HEK293 (cell line): Measurements from ENCODE around the gene CFP.

Experiments used
- EGR2 ChIP-seq: fragments of 450-650 bp; formaldehyde crosslinking; IDR thresholded peaks from 2 replicates; pipeline ENCODE4 v1.5.1; 2016; ENCODE audit warnings: low read depth, missing biosample characterization, missing genetic modification characterization
- GFI1B ChIP-seq: fragments of 450-650 bp; formaldehyde crosslinking; IDR thresholded peaks from 2 replicates; pipeline ENCODE4 v1.5.1; 2016; ENCODE audit warnings: missing biosample characterization, missing genetic modification characterization
- GLIS2 ChIP-seq: fragments of 450-650 bp; formaldehyde crosslinking; IDR thresholded peaks from 2 replicates; pipeline ENCODE4 v1.5.1; 2016; ENCODE audit warnings: missing biosample characterization, missing genetic modification characterization
- IKZF3 ChIP-seq: fragments of 450-650 bp; IDR thresholded peaks from 2 replicates; pipeline ENCODE4 v1.5.0; 2018; ENCODE audit warnings: missing biosample characterization, mild to moderate bottlenecking, missing genetic modification characterization, moderate library complexity
- KLF1 ChIP-seq: fragments of 450-650 bp; formaldehyde crosslinking; IDR thresholded peaks from 2 replicates; pipeline ENCODE4 v1.5.1; 2016; ENCODE audit warnings: missing biosample characterization, missing genetic modification characterization
- SCRT1 ChIP-seq: fragments of 450-650 bp; formaldehyde crosslinking; IDR thresholded peaks from 2 replicates; pipeline ENCODE4 v1.5.1; 2016; ENCODE audit warnings: missing biosample characterization, missing genetic modification characterization, borderline replicate concordance
- TCF7L2 ChIP-seq: IDR thresholded peaks from 2 replicates; pipeline ENCODE4 v1.6.1; 2011; ENCODE audit warnings: low read depth, mild to moderate bottlenecking, inconsistent platforms, low read length, moderate library complexity, borderline replicate concordance
- ZBTB26 ChIP-seq: fragments of 450-650 bp; formaldehyde crosslinking; optimal IDR thresholded peaks from 2 replicates; pipeline ENCODE3; 2016; ENCODE audit warnings: missing biosample characterization, mild to moderate bottlenecking, missing genetic modification characterization
- ZBTB8A ChIP-seq: fragments of 450-650 bp; formaldehyde crosslinking; IDR thresholded peaks from 2 replicates; pipeline ENCODE4 v1.5.1; 2016; ENCODE audit warnings: missing biosample characterization, missing genetic modification characterization
- ZNF138 ChIP-seq: fragments of 450-650 bp; formaldehyde crosslinking; IDR thresholded peaks from 2 replicates; pipeline ENCODE4 v1.5.1; 2016; ENCODE audit warnings: missing biosample characterization, missing genetic modification characterization, borderline replicate concordance
- ZNF266 ChIP-seq: fragments of 450-650 bp; formaldehyde crosslinking; IDR thresholded peaks from 2 replicates; pipeline ENCODE4 v1.5.1; 2016; ENCODE audit warnings: missing biosample characterization, missing genetic modification characterization, low read depth
- ZNF274 ChIP-seq, 2 experiments: fragments of 200-500 bp in 1 of 2; fragments of 450-650 bp in 1 of 2; sonication (Bioruptor generic) in 1 of 2; formaldehyde crosslinking in 1 of 2; IDR thresholded peaks; 2 replicates each; pipeline versions ENCODE4 v1.5.1 to v1.6.1; 2014 to 2016; ENCODE audit warnings: borderline replicate concordance in 1 of 2, inconsistent platforms in 1 of 2, low read length in 1 of 2, missing biosample characterization in 1 of 2, missing genetic modification characterization in 1 of 2
- ZNF302 ChIP-seq: fragments of 450-650 bp; formaldehyde crosslinking; IDR thresholded peaks from 2 replicates; pipeline ENCODE4 v1.5.1; 2016; ENCODE audit warnings: missing biosample characterization, missing genetic modification characterization, low read depth
- ZNF311 ChIP-seq: fragments of 450-650 bp; formaldehyde crosslinking; IDR thresholded peaks from 2 replicates; pipeline ENCODE4 v1.5.1; 2017; ENCODE audit warnings: missing biosample characterization, missing genetic modification characterization, borderline replicate concordance
- ZNF350 ChIP-seq: fragments of 450-650 bp; formaldehyde crosslinking; IDR thresholded peaks from 2 replicates; pipeline ENCODE4 v1.5.0; 2017; ENCODE audit warnings: missing biosample characterization, mild to moderate bottlenecking, missing genetic modification characterization
- ZNF37A ChIP-seq: fragments of 450-650 bp; IDR thresholded peaks from 2 replicates; pipeline ENCODE4 v1.5.1; 2018; ENCODE audit warnings: missing biosample characterization, missing genetic modification characterization
- ZNF404 ChIP-seq: fragments of 450-650 bp; formaldehyde crosslinking; IDR thresholded peaks from 2 replicates; pipeline ENCODE4 v1.5.1; 2017; ENCODE audit warnings: missing biosample characterization, missing genetic modification characterization
- ZNF544 ChIP-seq: fragments of 450-650 bp; formaldehyde crosslinking; IDR thresholded peaks from 2 replicates; pipeline ENCODE4 v1.5.0; 2017; ENCODE audit warnings: missing biosample characterization, missing genetic modification characterization
- ZNF549 ChIP-seq: fragments of 450-650 bp; IDR thresholded peaks from 2 replicates; pipeline ENCODE4 v1.5.1; 2018; ENCODE audit warnings: missing biosample characterization, missing genetic modification characterization, mild to moderate bottlenecking, inconsistent platforms, moderate library complexity
- ZNF629 ChIP-seq: fragments of 450-650 bp; formaldehyde crosslinking; IDR thresholded peaks from 2 replicates; pipeline ENCODE4 v1.5.1; 2017; ENCODE audit warnings: missing biosample characterization, missing genetic modification characterization
- ZNF791 ChIP-seq: fragments of 450-650 bp; formaldehyde crosslinking; IDR thresholded peaks from 2 replicates; pipeline ENCODE4 v1.5.1; 2016; ENCODE audit warnings: missing biosample characterization, missing genetic modification characterization
- ZSCAN30 ChIP-seq: fragments of 450-650 bp; IDR thresholded peaks from 2 replicates; pipeline ENCODE4 v1.5.1; 2018; ENCODE audit warnings: missing biosample characterization, mild to moderate bottlenecking, missing genetic modification characterization, moderate library complexity
- TF ChIP-seq, protein P1 (sequence below): fragments of 450-650 bp; formaldehyde crosslinking; IDR thresholded peaks from 2 replicates; pipeline ENCODE4 v1.5.1; 2016; ENCODE audit warnings: missing biosample characterization, missing genetic modification characterization, borderline replicate concordance
- TF ChIP-seq, protein P2 (sequence below): fragments of 450-650 bp; formaldehyde crosslinking; IDR thresholded peaks from 2 replicates; pipeline ENCODE4 v1.5.1; 2016; ENCODE audit warnings: missing biosample characterization, missing genetic modification characterization, borderline replicate concordance
- TF ChIP-seq, protein P3 (sequence below): fragments of 450-650 bp; formaldehyde crosslinking; IDR thresholded peaks from 2 replicates; pipeline ENCODE4 v1.5.1; 2016; ENCODE audit warnings: missing biosample characterization, missing genetic modification characterization
- TF ChIP-seq, protein P4 (sequence below): fragments of 450-650 bp; formaldehyde crosslinking; conservative IDR thresholded peaks from 2 replicates; pipeline ENCODE4 v1.5.1; 2016; ENCODE audit warnings: low read depth, missing biosample characterization, missing genetic modification characterization
- TF ChIP-seq, protein P5 (sequence below): fragments of 450-650 bp; formaldehyde crosslinking; IDR thresholded peaks from 2 replicates; pipeline ENCODE4 v1.5.1; 2017; ENCODE audit warnings: missing biosample characterization, missing genetic modification characterization

CFP gene

GRCh38 chrX:47623540-47624027 is 6.1 kb downstream of the CFP start (continued):
- TF ChIP-seq ZBTB26: peak; percentile 38
- TF ChIP-seq, protein P1, sequence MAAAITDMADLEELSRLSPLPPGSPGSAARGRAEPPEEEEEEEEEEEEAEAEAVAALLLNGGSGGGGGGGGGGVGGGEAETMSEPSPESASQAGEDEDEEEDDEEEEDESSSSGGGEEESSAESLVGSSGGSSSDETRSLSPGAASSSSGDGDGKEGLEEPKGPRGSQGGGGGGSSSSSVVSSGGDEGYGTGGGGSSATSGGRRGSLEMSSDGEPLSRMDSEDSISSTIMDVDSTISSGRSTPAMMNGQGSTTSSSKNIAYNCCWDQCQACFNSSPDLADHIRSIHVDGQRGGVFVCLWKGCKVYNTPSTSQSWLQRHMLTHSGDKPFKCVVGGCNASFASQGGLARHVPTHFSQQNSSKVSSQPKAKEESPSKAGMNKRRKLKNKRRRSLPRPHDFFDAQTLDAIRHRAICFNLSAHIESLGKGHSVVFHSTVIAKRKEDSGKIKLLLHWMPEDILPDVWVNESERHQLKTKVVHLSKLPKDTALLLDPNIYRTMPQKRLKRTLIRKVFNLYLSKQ (tag by site-specific recombination): no peak
- TF ChIP-seq SCRT1 (tag by site-specific recombination): no peak
- no peak for TF ChIP-seq ZNF404 (tag by site-specific recombination)
- TF ChIP-seq ZNF138 (tag by site-specific recombination): no peak
- TF ChIP-seq ZBTB8A (tag by site-specific recombination): no peak
- no peak for TF ChIP-seq ZNF302 (tag by site-specific recombination)
- TF ChIP-seq ZNF549 (tag by site-specific recombination): no peak
- TF ChIP-seq ZNF544: no peak
- no peak for TF ChIP-seq ZNF311 (tag by site-specific recombination)
- TF ChIP-seq ZNF629: no peak
- TF ChIP-seq ZNF274 (IDR thresholded peaks at IDR 0.05; ENCODE audit: low read length): no peak
- TF ChIP-seq ZNF274 (tag by site-specific recombination; IDR thresholded peaks at IDR 0.05; ENCODE audit: borderline replicate concordance): no peak
- TF ChIP-seq KLF1 (tag by site-specific recombination): 0 out of 2 replicates have a peak, but pooled peaks have one; percentile 41
- no peak for TF ChIP-seq ZNF350 (tag by site-specific recombination)
- TF ChIP-seq EGR2 (tag by site-specific recombination): peak; percentile 74
- TF ChIP-seq ZSCAN30 (tag by site-specific recombination): no peak
- TF ChIP-seq GLIS2: peak; percentile 92
- TF ChIP-seq ZNF266: no peak
- no peak for TF ChIP-seq ZNF791 (tag by site-specific recombination)
- peak; percentile 70 for TF ChIP-seq IKZF3 (tag by site-specific recombination)
- TF ChIP-seq, protein P2, sequence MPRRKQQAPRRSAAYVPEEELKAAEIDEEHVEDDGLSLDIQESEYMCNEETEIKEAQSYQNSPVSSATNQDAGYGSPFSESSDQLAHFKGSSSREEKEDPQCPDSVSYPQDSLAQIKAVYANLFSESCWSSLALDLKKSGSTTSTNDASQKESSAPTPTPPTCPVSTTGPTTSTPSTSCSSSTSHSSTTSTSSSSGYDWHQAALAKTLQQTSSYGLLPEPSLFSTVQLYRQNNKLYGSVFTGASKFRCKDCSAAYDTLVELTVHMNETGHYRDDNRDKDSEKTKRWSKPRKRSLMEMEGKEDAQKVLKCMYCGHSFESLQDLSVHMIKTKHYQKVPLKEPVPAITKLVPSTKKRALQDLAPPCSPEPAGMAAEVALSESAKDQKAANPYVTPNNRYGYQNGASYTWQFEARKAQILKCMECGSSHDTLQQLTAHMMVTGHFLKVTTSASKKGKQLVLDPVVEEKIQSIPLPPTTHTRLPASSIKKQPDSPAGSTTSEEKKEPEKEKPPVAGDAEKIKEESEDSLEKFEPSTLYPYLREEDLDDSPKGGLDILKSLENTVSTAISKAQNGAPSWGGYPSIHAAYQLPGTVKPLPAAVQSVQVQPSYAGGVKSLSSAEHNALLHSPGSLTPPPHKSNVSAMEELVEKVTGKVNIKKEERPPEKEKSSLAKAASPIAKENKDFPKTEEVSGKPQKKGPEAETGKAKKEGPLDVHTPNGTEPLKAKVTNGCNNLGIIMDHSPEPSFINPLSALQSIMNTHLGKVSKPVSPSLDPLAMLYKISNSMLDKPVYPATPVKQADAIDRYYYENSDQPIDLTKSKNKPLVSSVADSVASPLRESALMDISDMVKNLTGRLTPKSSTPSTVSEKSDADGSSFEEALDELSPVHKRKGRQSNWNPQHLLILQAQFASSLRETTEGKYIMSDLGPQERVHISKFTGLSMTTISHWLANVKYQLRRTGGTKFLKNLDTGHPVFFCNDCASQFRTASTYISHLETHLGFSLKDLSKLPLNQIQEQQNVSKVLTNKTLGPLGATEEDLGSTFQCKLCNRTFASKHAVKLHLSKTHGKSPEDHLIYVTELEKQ (tag by site-specific recombination): no peak
- TF ChIP-seq, protein P3, sequence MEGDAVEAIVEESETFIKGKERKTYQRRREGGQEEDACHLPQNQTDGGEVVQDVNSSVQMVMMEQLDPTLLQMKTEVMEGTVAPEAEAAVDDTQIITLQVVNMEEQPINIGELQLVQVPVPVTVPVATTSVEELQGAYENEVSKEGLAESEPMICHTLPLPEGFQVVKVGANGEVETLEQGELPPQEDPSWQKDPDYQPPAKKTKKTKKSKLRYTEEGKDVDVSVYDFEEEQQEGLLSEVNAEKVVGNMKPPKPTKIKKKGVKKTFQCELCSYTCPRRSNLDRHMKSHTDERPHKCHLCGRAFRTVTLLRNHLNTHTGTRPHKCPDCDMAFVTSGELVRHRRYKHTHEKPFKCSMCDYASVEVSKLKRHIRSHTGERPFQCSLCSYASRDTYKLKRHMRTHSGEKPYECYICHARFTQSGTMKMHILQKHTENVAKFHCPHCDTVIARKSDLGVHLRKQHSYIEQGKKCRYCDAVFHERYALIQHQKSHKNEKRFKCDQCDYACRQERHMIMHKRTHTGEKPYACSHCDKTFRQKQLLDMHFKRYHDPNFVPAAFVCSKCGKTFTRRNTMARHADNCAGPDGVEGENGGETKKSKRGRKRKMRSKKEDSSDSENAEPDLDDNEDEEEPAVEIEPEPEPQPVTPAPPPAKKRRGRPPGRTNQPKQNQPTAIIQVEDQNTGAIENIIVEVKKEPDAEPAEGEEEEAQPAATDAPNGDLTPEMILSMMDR (tag by site-specific recombination): no peak
- TF ChIP-seq, protein P4, sequence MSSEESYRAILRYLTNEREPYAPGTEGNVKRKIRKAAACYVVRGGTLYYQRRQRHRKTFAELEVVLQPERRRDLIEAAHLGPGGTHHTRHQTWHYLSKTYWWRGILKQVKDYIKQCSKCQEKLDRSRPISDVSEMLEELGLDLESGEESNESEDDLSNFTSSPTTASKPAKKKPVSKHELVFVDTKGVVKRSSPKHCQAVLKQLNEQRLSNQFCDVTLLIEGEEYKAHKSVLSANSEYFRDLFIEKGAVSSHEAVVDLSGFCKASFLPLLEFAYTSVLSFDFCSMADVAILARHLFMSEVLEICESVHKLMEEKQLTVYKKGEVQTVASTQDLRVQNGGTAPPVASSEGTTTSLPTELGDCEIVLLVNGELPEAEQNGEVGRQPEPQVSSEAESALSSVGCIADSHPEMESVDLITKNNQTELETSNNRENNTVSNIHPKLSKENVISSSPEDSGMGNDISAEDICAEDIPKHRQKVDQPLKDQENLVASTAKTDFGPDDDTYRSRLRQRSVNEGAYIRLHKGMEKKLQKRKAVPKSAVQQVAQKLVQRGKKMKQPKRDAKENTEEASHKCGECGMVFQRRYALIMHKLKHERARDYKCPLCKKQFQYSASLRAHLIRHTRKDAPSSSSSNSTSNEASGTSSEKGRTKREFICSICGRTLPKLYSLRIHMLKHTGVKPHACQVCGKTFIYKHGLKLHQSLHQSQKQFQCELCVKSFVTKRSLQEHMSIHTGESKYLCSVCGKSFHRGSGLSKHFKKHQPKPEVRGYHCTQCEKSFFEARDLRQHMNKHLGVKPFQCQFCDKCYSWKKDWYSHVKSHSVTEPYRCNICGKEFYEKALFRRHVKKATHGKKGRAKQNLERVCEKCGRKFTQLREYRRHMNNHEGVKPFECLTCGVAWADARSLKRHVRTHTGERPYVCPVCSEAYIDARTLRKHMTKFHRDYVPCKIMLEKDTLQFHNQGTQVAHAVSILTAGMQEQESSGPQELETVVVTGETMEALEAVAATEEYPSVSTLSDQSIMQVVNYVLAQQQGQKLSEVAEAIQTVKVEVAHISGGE (tag by site-specific recombination): no peak
- no peak for TF ChIP-seq ZNF37A (tag by site-specific recombination)
- TF ChIP-seq, protein P5, sequence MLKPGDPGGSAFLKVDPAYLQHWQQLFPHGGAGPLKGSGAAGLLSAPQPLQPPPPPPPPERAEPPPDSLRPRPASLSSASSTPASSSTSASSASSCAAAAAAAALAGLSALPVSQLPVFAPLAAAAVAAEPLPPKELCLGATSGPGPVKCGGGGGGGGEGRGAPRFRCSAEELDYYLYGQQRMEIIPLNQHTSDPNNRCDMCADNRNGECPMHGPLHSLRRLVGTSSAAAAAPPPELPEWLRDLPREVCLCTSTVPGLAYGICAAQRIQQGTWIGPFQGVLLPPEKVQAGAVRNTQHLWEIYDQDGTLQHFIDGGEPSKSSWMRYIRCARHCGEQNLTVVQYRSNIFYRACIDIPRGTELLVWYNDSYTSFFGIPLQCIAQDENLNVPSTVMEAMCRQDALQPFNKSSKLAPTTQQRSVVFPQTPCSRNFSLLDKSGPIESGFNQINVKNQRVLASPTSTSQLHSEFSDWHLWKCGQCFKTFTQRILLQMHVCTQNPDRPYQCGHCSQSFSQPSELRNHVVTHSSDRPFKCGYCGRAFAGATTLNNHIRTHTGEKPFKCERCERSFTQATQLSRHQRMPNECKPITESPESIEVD (tag by site-specific recombination): no peak
- TF ChIP-seq TCF7L2: no peak
- no peak for TF ChIP-seq GFI1B (tag by site-specific recombination)
